GM21528 (cell line): ENCODE measurements around the gene RIN3.
"Not testable (repeated sequence)": the region's sequence is repeated elsewhere in the genome, so short reads cannot be mapped to it uniquely, and the experiment has no call there.

Experiments used
- ATAC-seq: cut with Tn5 transposase; IDR thresholded peaks from one replicate; pipeline ENCODE4 v1.9.1; 2021; ENCODE audit warnings: mild to moderate bottlenecking, moderate library complexity; ENCODE audit not compliant: unreplicated experiment, low FRiP score

Gene RIN3

GRCh38 chr14:92658160-92658559, 144.6 kb downstream of the RIN3 start:
- no peak for ATAC-seq

- no peak for ATAC-seq
Measured at GRCh38 chr14:92658684-92659083, 145.1 kb downstream of the RIN3 start.

- ATAC-seq = no peak
Measured at GRCh38 chr14:92659765-92660561, 146.4 kb downstream of the RIN3 start.

GRCh38 chr14:92660571-92660970, 147.0 kb downstream of the RIN3 start:
- no peak for ATAC-seq

GRCh38 chr14:92663049-92663448, 149.5 kb downstream of the RIN3 start:
- no peak for ATAC-seq

- no peak for ATAC-seq
Measured at GRCh38 chr14:92665661-92666110, 152.1 kb downstream of the RIN3 start.

- no peak for ATAC-seq
Measured at GRCh38 chr14:92666251-92666650, 152.7 kb downstream of the RIN3 start.

- ATAC-seq = no peak
Measured at GRCh38 chr14:92668276-92668973, 154.8 kb downstream of the RIN3 start.

GRCh38 chr14:92670160-92670559, 156.6 kb downstream of the RIN3 start:
- ATAC-seq = no peak

GRCh38 chr14:92670643-92671366, 157.2 kb downstream of the RIN3 start:
- ATAC-seq = no peak

- ATAC-seq = no peak
Measured at GRCh38 chr14:92673601-92674150, 160.1 kb downstream of the RIN3 start.

GRCh38 chr14:92675421-92675820, 161.8 kb downstream of the RIN3 start:
- ATAC-seq = no peak

GRCh38 chr14:92675976-92676375, 162.4 kb downstream of the RIN3 start:
- no peak for ATAC-seq

- no peak for ATAC-seq
Measured at GRCh38 chr14:92676403-92677086, 163.0 kb downstream of the RIN3 start.

GRCh38 chr14:92677087-92677668, 163.6 kb downstream of the RIN3 start:
- peak; percentile 78 for ATAC-seq

- ATAC-seq = no peak
Measured at GRCh38 chr14:92677955-92678354, 164.4 kb downstream of the RIN3 start.

- no peak for ATAC-seq
Measured at GRCh38 chr14:92678766-92679165, 165.2 kb downstream of the RIN3 start.

GRCh38 chr14:92679246-92679645, 165.7 kb downstream of the RIN3 start:
- ATAC-seq = no peak

GRCh38 chr14:92680330-92680729, 166.7 kb downstream of the RIN3 start:
- ATAC-seq = not testable (repeated sequence)
